Epithelial cell of esophagus (primary cell): ENCODE results near the gene OTOGL.

ENCODE experiments used
- DNase-seq: peaks from one replicate; pipeline ENCODE4 v3.0.0; 2010; ENCODE audit warnings: low read depth
- H3K4me3 ChIP-seq: 2 replicates; pipeline ENCODE4 v1.5.1; 2011; ENCODE audit warnings: mild to moderate bottlenecking, low read length, control low read depth
- TF ChIP-seq, protein P1 (sequence below): IDR thresholded peaks from 2 replicates; pipeline ENCODE4 v1.5.1; 2011; ENCODE audit warnings: low read depth, mild to moderate bottlenecking, low read length, control low read depth, inconsistent platforms; ENCODE audit not compliant: insufficient read depth; ENCODE audit errors: missing control alignments

OTOGL gene

GRCh38 chr12:80313209-80313608 is 213.9 kb downstream of the OTOGL start:
- H3K4me3 ChIP-seq = no peak overlapping the region
- TF ChIP-seq, protein P1, sequence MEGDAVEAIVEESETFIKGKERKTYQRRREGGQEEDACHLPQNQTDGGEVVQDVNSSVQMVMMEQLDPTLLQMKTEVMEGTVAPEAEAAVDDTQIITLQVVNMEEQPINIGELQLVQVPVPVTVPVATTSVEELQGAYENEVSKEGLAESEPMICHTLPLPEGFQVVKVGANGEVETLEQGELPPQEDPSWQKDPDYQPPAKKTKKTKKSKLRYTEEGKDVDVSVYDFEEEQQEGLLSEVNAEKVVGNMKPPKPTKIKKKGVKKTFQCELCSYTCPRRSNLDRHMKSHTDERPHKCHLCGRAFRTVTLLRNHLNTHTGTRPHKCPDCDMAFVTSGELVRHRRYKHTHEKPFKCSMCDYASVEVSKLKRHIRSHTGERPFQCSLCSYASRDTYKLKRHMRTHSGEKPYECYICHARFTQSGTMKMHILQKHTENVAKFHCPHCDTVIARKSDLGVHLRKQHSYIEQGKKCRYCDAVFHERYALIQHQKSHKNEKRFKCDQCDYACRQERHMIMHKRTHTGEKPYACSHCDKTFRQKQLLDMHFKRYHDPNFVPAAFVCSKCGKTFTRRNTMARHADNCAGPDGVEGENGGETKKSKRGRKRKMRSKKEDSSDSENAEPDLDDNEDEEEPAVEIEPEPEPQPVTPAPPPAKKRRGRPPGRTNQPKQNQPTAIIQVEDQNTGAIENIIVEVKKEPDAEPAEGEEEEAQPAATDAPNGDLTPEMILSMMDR = no peak
- DNase-seq = no peak

DNA sequence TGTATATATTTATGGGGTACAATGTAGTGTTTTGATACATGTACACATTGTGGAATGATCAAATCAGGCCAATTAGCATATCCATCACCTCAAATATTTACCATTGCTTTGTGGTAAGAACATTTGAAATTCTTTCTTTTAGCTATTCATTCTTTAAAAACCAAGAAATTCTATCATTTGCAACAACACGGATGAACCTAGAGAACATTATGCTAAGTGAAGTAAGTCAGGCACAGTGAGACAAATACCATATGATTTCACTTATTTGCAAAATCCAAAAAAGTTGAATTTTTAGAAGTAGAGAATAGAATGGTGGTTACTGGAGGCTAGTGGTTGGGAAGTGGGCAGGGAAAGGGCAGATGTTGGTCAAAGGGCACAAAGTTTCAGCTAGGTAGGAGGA is 215.4 kb downstream of the OTOGL start:
- no peak for DNase-seq
- TF ChIP-seq, protein P1 = no peak

DNA sequence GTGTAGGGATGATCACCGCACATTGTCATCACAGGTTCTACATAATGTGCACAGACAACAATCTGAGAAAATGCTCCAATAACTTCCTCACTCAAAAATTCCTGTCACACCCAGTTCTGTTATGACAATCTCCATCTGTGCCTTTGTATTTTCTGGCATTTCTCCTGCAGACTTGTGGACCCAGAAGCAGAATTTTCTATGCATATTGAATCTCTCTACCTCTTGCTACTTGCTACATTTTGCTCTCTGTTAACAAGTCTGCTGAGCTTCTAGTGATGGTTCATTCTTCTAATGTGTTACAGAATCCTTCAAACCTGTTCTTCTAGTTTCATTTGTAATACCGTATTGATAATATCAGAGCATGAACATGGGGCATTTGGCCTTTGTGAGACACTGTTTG is 216.9 kb downstream of the OTOGL start:
- H3K4me3 ChIP-seq = no peak overlapping the region
- DNase-seq = peak; percentile 15
- TF ChIP-seq, protein P1 = no peak

More for the DNA sequence above, 215.4 kb downstream of the OTOGL start:
- H3K4me3 ChIP-seq = no peak overlapping the region

DNA sequence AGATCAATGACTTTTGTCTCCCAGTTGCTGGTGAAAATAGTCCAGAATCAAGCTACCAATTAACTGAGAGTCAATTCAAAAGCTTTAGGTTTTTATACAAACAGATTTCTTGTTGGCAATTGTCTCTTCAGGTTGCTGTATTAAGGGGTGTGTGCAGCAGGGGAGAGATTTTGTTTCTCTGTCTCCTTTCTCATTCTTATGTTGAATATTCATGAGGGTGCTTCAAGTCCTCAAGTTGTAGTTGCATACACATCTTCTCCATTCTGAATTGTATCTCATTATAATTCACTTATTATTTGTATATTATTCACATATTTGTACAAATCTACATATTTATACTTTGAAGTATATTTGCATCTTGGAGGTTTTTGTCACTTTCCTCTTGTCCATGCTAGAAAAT is 218.0 kb downstream of the OTOGL start:
- TF ChIP-seq, protein P1 = no peak
- no peak for DNase-seq
- no peak overlapping the region for H3K4me3 ChIP-seq

DNA sequence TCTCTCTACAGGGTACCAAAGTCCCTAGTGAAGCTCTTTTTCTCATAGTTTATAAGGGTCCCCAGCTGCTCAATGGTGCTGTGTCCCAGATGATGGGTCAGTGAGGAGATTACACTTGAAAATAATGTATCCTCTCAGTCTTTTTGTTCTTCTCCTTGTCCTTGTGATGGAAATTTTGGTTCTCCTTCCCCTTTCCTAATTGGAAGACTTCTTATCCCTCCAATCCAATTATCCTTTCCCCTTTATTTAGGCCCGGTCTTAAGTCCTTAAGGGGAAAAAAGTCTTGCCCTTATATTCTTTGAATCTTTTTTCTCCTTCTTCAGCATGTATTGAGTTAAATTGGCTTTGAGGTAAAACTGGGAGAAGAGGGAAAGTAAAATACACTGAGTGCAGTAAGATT is 218.6 kb downstream of the OTOGL start:
- H3K4me3 ChIP-seq = no peak overlapping the region

DNA sequence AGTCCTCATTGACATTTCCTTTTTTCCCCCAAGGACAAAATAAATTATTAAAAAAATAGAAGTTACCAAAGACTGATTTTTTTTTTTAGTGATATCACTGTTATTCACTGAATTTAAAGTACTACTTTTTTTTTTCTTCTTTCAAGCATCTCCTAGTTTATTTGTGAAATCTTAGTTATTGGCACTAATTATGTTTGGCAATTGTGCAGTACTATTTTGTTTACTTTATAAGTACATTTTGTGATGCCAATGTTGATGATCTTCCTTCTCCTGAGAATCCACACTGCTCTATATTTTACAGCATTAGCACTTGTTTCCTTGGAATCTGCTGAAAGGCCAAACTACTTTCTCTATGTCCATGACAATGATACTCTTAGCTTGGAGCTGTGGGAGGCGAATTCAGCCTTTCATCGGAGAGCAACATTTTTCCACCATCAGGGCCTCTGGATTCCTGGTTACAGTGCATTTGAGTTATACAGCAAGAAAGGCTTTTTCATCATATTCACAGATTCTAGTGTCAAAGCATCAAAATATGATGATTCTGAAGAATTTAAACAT is 220.9 kb downstream of the OTOGL start:
- TF ChIP-seq, protein P1 = no peak
- no peak overlapping the region for H3K4me3 ChIP-seq
- no peak for DNase-seq

More for the DNA sequence above, 218.6 kb downstream of the OTOGL start:
- TF ChIP-seq, protein P1 = no peak
- no peak for DNase-seq

DNA sequence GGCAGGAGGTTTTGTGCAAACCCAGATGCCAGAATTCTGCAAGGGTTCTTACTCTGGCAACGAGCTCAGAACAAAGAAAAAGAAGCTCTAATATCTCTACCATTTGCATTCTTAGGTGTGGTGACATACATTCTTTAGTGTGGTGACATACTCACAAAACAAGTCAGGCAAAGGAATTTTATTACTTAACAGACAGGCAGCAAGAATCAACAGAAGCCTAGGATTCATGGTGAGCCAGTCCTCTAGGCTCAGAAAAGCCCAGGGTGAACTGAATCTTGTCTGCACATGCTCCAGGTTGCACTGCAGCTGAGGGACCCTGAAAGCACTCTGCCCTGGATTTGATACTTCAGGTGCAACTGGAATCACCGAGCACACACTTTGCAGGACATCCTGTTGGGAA is 222.3 kb downstream of the OTOGL start:
- TF ChIP-seq, protein P1 = no peak
- no peak overlapping the region for H3K4me3 ChIP-seq
- peak; percentile 92 for DNase-seq
